ENCODE results near the gene PARVB. TPM values are rescaled to one million over a fixed set of nuclear protein-coding genes. Genes with fewer than 3 reads are reported as not detected.

Gene PARVB
- total RNA-seq, 5 donors from 2014 or later (not counting 1 experiment from before 2014, with no cell fraction given) = 5.9 to 13.8 (median 8.2) TPM

GRCh38 chr22:44171561-44171960 is 147.5 kb downstream of the PARVB start:
- no peak overlapping the region for H3K27ac Mint-ChIP-seq
- Histone ChIP-seq H3K9me3 (no peaks in the 10 kb centered on the region), H3K27me3 (replicated peaks in 1 of 2; ENCODE audit: control insufficient read depth in 2 of 2, extremely low read depth in 1 of 2, insufficient read depth in 2 of 2, low read length in 1 of 2) (no peaks in the 10 kb centered on the region), H3K4me3 (ENCODE audit: control insufficient read depth in 1 of 2, extremely low read depth in 1 of 2, low read length in 1 of 2) (no peak overlapping the region), H3K4me1 (ENCODE audit: control insufficient read depth in 1 of 2, extremely low read depth in 1 of 2, insufficient read depth in 2 of 2, low read length in 2 of 2) (peaks cover 0 to 2% of the 10 kb centered on the region in 2 experiments), H3K27ac (ENCODE audit: low read length) (no peak overlapping the region), H3K36me3 (ENCODE audit: control insufficient read depth in 2 of 2, extremely low read depth in 1 of 2, insufficient read depth in 1 of 2, low read length in 1 of 2) (no peaks in the 10 kb centered on the region)
- no CpG with 5 or more reads among the region's 6 CpGs for WGBS (ENCODE audit: insufficient coverage)
- no peaks in the 10 kb centered on the region for H3K9me3 Mint-ChIP-seq
- POLR2A ChIA-PET = interaction anchor here in 1 of 2 donors (0.7 kb wide), 1 partner anchor 255 kb away, joined by 5 read pairs; no protein-coding TSS in a partner anchor
- H3K4me3 Mint-ChIP-seq = no peak overlapping the region
- CTCF ChIA-PET = no interaction called here
- H3K36me3 Mint-ChIP-seq = no peaks in the 10 kb centered on the region
- H3K27me3 Mint-ChIP-seq = peaks cover 0 to 2% of the 10 kb centered on the region in 2 donors
- H3K4me1 Mint-ChIP-seq = peaks cover 0 to 5% (median 0%) of the 10 kb centered on the region in 3 donors
- no peak for ATAC-seq (replicated peaks in 1 of 4)
- no peak for DNase-seq

GRCh38 chr22:44172370-44173108 is 148.4 kb downstream of the PARVB start:
- H3K36me3 ChIP-seq (ENCODE audit: control insufficient read depth in 2 of 2, extremely low read depth in 1 of 2, insufficient read depth in 1 of 2, low read length in 1 of 2) = no peaks in the 10 kb centered on the region
- Mint-ChIP-seq H3K27me3 (peaks cover 0 to 2% of the 10 kb centered on the region in 2 donors), H3K4me3 (no peak overlapping the region), H3K9me3 (no peaks in the 10 kb centered on the region), H3K4me1 (peaks cover 0 to 5% (median 0%) of the 10 kb centered on the region in 3 donors), H3K36me3 (no peaks in the 10 kb centered on the region), H3K27ac (no peak overlapping the region)
- no peak overlapping the region for H3K27ac ChIP-seq (ENCODE audit: low read length)
- ChIA-PET POLR2A (no interaction called here), CTCF (no interaction called here)
- 60% methylated on average over 15 of the region's 22 CpGs for WGBS (ENCODE audit: insufficient coverage)
- peak in 5 of 35 experiments; percentile 10 to 55 (median 25) for DNase-seq
- peaks cover 0 to 2% of the 10 kb centered on the region in 2 experiments for H3K4me1 ChIP-seq (ENCODE audit: control insufficient read depth in 1 of 2, extremely low read depth in 1 of 2, insufficient read depth in 2 of 2, low read length in 2 of 2)
- H3K4me3 ChIP-seq (ENCODE audit: control insufficient read depth in 1 of 2, extremely low read depth in 1 of 2, low read length in 1 of 2) = no peak overlapping the region
- H3K9me3 ChIP-seq = no peaks in the 10 kb centered on the region
- no peak for ATAC-seq (replicated peaks in 1 of 4)
- no peaks in the 10 kb centered on the region for H3K27me3 ChIP-seq (replicated peaks in 1 of 2; ENCODE audit: control insufficient read depth in 2 of 2, extremely low read depth in 1 of 2, insufficient read depth in 2 of 2, low read length in 1 of 2)

- no peak overlapping the region for H3K4me3 Mint-ChIP-seq
- H3K27me3 ChIP-seq (replicated peaks in 1 of 2; ENCODE audit: control insufficient read depth in 2 of 2, extremely low read depth in 1 of 2, insufficient read depth in 2 of 2, low read length in 1 of 2) = no peaks in the 10 kb centered on the region
- H3K27me3 Mint-ChIP-seq = peaks cover 0 to 2% of the 10 kb centered on the region in 2 donors
- DNase-seq (no peak), ATAC-seq (replicated peaks in 1 of 4) (no peak)
- 96% methylated on average over 8 of the region's 10 CpGs for WGBS (ENCODE audit: insufficient coverage)
- no peaks in the 10 kb centered on the region for H3K36me3 ChIP-seq (ENCODE audit: control insufficient read depth in 2 of 2, extremely low read depth in 1 of 2, insufficient read depth in 1 of 2, low read length in 1 of 2)
- H3K9me3 Mint-ChIP-seq = no peaks in the 10 kb centered on the region
- CTCF ChIA-PET = no interaction called here
- no peak overlapping the region for H3K4me3 ChIP-seq (ENCODE audit: control insufficient read depth in 1 of 2, extremely low read depth in 1 of 2, low read length in 1 of 2)
- H3K27ac Mint-ChIP-seq = no peak overlapping the region
- H3K4me1 ChIP-seq (ENCODE audit: control insufficient read depth in 1 of 2, extremely low read depth in 1 of 2, insufficient read depth in 2 of 2, low read length in 2 of 2) = peaks cover 0 to 2% of the 10 kb centered on the region in 2 experiments
- POLR2A ChIA-PET = no interaction called here
- H3K4me1 Mint-ChIP-seq = peaks cover 0 to 5% (median 0%) of the 10 kb centered on the region in 3 donors
- H3K36me3 Mint-ChIP-seq = no peaks in the 10 kb centered on the region
- no peaks in the 10 kb centered on the region for H3K9me3 ChIP-seq
- H3K27ac ChIP-seq (ENCODE audit: low read length) = no peak overlapping the region
These were observed 149.1 kb downstream of the PARVB start for GRCh38 chr22:44173154-44173553.

- Histone ChIP-seq H3K4me3 (ENCODE audit: control insufficient read depth in 1 of 2, extremely low read depth in 1 of 2, low read length in 1 of 2) (no peak overlapping the region), H3K36me3 (ENCODE audit: control insufficient read depth in 2 of 2, extremely low read depth in 1 of 2, insufficient read depth in 1 of 2, low read length in 1 of 2) (no peaks in the 10 kb centered on the region)
These were observed 151.6 kb downstream of the PARVB start for GRCh38 chr22:44175676-44176075.

GRCh38 chr22:44179196-44179988 is 155.3 kb downstream of the PARVB start:
- CTCF ChIA-PET = no interaction called here
- H3K4me1 ChIP-seq (ENCODE audit: control insufficient read depth in 1 of 2, extremely low read depth in 1 of 2, insufficient read depth in 2 of 2, low read length in 2 of 2) = peaks cover 6 to 37% of the 10 kb centered on the region in 2 experiments
- Mint-ChIP-seq H3K27me3 (no peaks in the 10 kb centered on the region), H3K4me3 (no peak overlapping the region), H3K36me3 (no peaks in the 10 kb centered on the region), H3K9me3 (no peaks in the 10 kb centered on the region), H3K27ac (peak overlapping the region in 1 of 2 donors; percentile 52), H3K4me1 (peaks cover 25 to 28% (median 26%) of the 10 kb centered on the region in 3 donors)
- H3K4me3 ChIP-seq (ENCODE audit: control insufficient read depth in 1 of 2, extremely low read depth in 1 of 2, low read length in 1 of 2) = no peak overlapping the region
- no peak for DNase-seq
- no peaks in the 10 kb centered on the region for H3K27me3 ChIP-seq (replicated peaks in 1 of 2; ENCODE audit: control insufficient read depth in 2 of 2, extremely low read depth in 1 of 2, insufficient read depth in 2 of 2, low read length in 1 of 2)
- POLR2A ChIA-PET = no interaction called here
- H3K27ac ChIP-seq (ENCODE audit: low read length) = no peak overlapping the region
- no peaks in the 10 kb centered on the region for H3K9me3 ChIP-seq
- H3K36me3 ChIP-seq (ENCODE audit: control insufficient read depth in 2 of 2, extremely low read depth in 1 of 2, insufficient read depth in 1 of 2, low read length in 1 of 2) = peaks cover 5% of the 10 kb centered on the region in 2 donors
- no peak for ATAC-seq (replicated peaks in 1 of 4)
- 85% methylated on average over 4 of the region's 10 CpGs for WGBS (ENCODE audit: insufficient coverage)

More at GRCh38 chr22:44175676-44176075, 151.6 kb downstream of the PARVB start:
- ATAC-seq (replicated peaks in 1 of 4) (no peak), DNase-seq (no peak)
- H3K27ac ChIP-seq (ENCODE audit: low read length) = no peak overlapping the region
- Mint-ChIP-seq H3K27ac (no peak overlapping the region), H3K4me1 (peaks cover 4 to 12% (median 6%) of the 10 kb centered on the region in 3 donors), H3K27me3 (peaks cover 0 to 2% of the 10 kb centered on the region in 2 donors), H3K9me3 (no peaks in the 10 kb centered on the region), H3K4me3 (no peak overlapping the region), H3K36me3 (no peaks in the 10 kb centered on the region)
- ChIA-PET POLR2A (no interaction called here), CTCF (no interaction called here)
- H3K9me3 ChIP-seq = no peaks in the 10 kb centered on the region
- peaks cover 0 to 10% of the 10 kb centered on the region in 2 experiments for H3K4me1 ChIP-seq (ENCODE audit: control insufficient read depth in 1 of 2, extremely low read depth in 1 of 2, insufficient read depth in 2 of 2, low read length in 2 of 2)
- WGBS (ENCODE audit: insufficient coverage) = 58% methylated on average over 4 of the region's 8 CpGs
- H3K27me3 ChIP-seq (replicated peaks in 1 of 2; ENCODE audit: control insufficient read depth in 2 of 2, extremely low read depth in 1 of 2, insufficient read depth in 2 of 2, low read length in 1 of 2) = no peaks in the 10 kb centered on the region

- DNase-seq (no peak), ATAC-seq (replicated peaks in 1 of 4) (no peak)
- Mint-ChIP-seq H3K27me3 (no peaks in the 10 kb centered on the region), H3K9me3 (no peaks in the 10 kb centered on the region), H3K27ac (peak overlapping the region; percentile 95 to 96), H3K4me3 (peak overlapping the region; percentile 84 to 86 (median 86)), H3K36me3 (peaks cover 6% of the 10 kb centered on the region), H3K4me1 (peaks cover 26 to 33% (median 31%) of the 10 kb centered on the region in 3 donors)
- H3K27ac ChIP-seq (ENCODE audit: low read length) = peak overlapping the region; percentile 84
- H3K4me3 ChIP-seq (ENCODE audit: control insufficient read depth in 1 of 2, extremely low read depth in 1 of 2, low read length in 1 of 2) = peak overlapping the region in 1 of 2 donors; percentile 86
- POLR2A ChIA-PET = no interaction called here
- H3K4me1 ChIP-seq (ENCODE audit: control insufficient read depth in 1 of 2, extremely low read depth in 1 of 2, insufficient read depth in 2 of 2, low read length in 2 of 2) = peaks cover 6 to 37% of the 10 kb centered on the region in 2 experiments
- no peaks in the 10 kb centered on the region for H3K27me3 ChIP-seq (replicated peaks in 1 of 2; ENCODE audit: control insufficient read depth in 2 of 2, extremely low read depth in 1 of 2, insufficient read depth in 2 of 2, low read length in 1 of 2)
- WGBS (ENCODE audit: insufficient coverage) = 79% methylated on average over 2 of the region's 6 CpGs
- CTCF ChIA-PET = interaction anchor here in 1 of 2 donors (1.1 to 1.6 kb wide), 2 partner anchors 185 to 187 kb away, joined by 3 to 12 read pairs; no protein-coding TSS in a partner anchor
- H3K36me3 ChIP-seq (ENCODE audit: control insufficient read depth in 2 of 2, extremely low read depth in 1 of 2, insufficient read depth in 1 of 2, low read length in 1 of 2) = peaks cover 5 to 9% of the 10 kb centered on the region in 2 donors
- H3K9me3 ChIP-seq = no peaks in the 10 kb centered on the region
These were observed 156.0 kb downstream of the PARVB start for GRCh38 chr22:44179989-44180705.

All from T-cell (primary cell).